Loucy (cell line): ENCODE results near the gene IRAK1.

ENCODE experiments used
- H2AFZ ChIP-seq: fragments of 200-600 bp; sonication (generic); 2 replicates; pipeline ENCODE4 v1.6.0; 2016; ENCODE audit warnings: antibody characterized with exemption, mild to moderate bottlenecking, low read length, moderate library complexity
- H3F3A ChIP-seq: fragments of 200-600 bp; 2 replicates; pipeline ENCODE4 v1.6.0; 2016; ENCODE audit warnings: antibody characterized with exemption, low read depth, mild to moderate bottlenecking
- H3K27me3 ChIP-seq: fragments of 200-600 bp; sonication (generic); 2 replicates; pipeline ENCODE4 v1.6.1; 2014; ENCODE audit warnings: low read length, mild to moderate bottlenecking; ENCODE audit not compliant: insufficient read depth, poor library complexity, severe bottlenecking
- H3K36me3 ChIP-seq: fragments of 200-600 bp; sonication (generic); 2 replicates; pipeline ENCODE4 v1.6.1; 2016; ENCODE audit warnings: low read length; ENCODE audit not compliant: insufficient read depth
- H3K4me1 ChIP-seq: fragments of 200-600 bp; sonication (generic); 2 replicates; pipeline ENCODE4 v1.5.1; 2014; ENCODE audit warnings: low read length, mild to moderate bottlenecking; ENCODE audit not compliant: insufficient read depth, poor library complexity, severe bottlenecking
- H3K4me2 ChIP-seq: fragments of 200-600 bp; sonication (generic); 2 replicates; pipeline ENCODE4 v1.6.0; 2014; ENCODE audit warnings: antibody characterized with exemption, low read length, low read depth, mild to moderate bottlenecking; ENCODE audit not compliant: poor library complexity, severe bottlenecking
- H3K4me3 ChIP-seq: fragments of 200-600 bp; sonication (generic); 2 replicates; pipeline ENCODE4 v1.5.1; 2014; ENCODE audit warnings: low read length, mild to moderate bottlenecking, mixed read lengths; ENCODE audit not compliant: poor library complexity, severe bottlenecking
- H3K79me2 ChIP-seq: fragments of 200-600 bp; sonication (generic); 2 replicates; pipeline ENCODE4 v1.6.1; 2014; ENCODE audit warnings: low read length; ENCODE audit not compliant: insufficient read depth
- H3K9ac ChIP-seq: fragments of 200-600 bp; sonication (generic); 2 replicates; pipeline ENCODE4 v1.6.0; 2014; ENCODE audit warnings: mild to moderate bottlenecking, low read depth, low read length, moderate library complexity; ENCODE audit not compliant: poor library complexity, severe bottlenecking
- H3K9me2 ChIP-seq: fragments of 200-600 bp; sonication (generic); replicated peaks from 2 replicates; pipeline ENCODE4 v1.6.1; 2016; ENCODE audit warnings: low read depth, low read length, mixed read lengths
- H3K9me3 ChIP-seq: fragments of 200-600 bp; sonication (generic); 2 replicates; pipeline ENCODE4 v1.6.1; 2014; ENCODE audit warnings: mild to moderate bottlenecking, antibody characterized with exemption, low read length, low read depth; ENCODE audit not compliant: insufficient read depth
- H4K20me1 ChIP-seq: fragments of 200-600 bp; sonication (generic); 2 replicates; pipeline ENCODE4 v1.6.0; 2014; ENCODE audit warnings: antibody characterized with exemption, low read length, mild to moderate bottlenecking; ENCODE audit not compliant: insufficient read depth, poor library complexity, severe bottlenecking
- EZH2phosphoT487 ChIP-seq: fragments of 200-600 bp; IDR thresholded peaks from 2 replicates; pipeline ENCODE4 v1.6.1; 2018; ENCODE audit warnings: antibody characterized with exemption, mild to moderate bottlenecking, moderate library complexity, borderline replicate concordance
- TF ChIP-seq, protein P1 (sequence below): fragments of 200-600 bp; sonication (generic); conservative IDR thresholded peaks from 2 replicates; pipeline ENCODE4 v1.5.1; 2014; ENCODE audit warnings: mild to moderate bottlenecking, antibody characterized with exemption, low read length

The IRAK1 gene

DNA sequence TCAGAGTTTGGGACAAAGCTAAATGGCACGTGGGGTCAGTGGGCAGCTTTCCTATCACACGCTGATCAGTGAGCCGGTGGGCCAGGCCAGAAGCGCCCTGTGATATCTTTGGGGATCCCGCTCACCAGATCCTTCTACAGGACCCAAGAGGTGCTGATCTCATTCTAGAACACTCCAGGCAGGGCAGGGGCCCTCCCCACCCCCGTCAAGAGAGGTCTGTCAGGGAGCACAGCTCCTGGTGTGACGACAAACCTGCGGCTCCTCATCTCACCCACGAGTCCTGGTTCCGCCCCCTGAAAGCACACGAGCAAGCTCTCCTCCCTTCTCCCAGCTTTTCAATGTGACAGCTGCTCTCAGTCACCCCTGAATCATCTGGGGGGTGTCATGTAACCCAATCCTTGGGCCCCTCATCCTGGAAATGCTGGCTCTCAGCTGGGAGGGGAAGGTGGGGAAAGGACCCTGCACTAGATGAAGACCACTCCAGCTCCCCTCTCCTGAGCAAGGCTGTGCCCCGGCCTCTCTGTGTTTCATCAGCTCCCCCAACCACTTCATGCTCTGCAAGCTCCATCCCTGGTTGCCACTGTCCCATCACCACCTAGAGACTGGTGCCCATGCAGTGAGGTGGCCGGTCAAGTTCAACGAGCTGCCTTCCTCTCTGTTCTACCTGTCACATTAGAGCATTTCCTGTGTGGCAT, 52.7 kb downstream of the IRAK1 start:
- no peaks in the 10 kb centered on the region for H3K9me2 ChIP-seq
- H4K20me1 ChIP-seq: peaks cover 70% of the 10 kb centered on the region
- no peak overlapping the region for H2AFZ ChIP-seq
- peaks cover 6% of the 10 kb centered on the region for H3K27me3 ChIP-seq
- H3F3A ChIP-seq: peaks cover 5% of the 10 kb centered on the region; the same call in 1 of the 2 replicates
- H3K4me2 ChIP-seq: peak overlapping the region; percentile 97
- H3K4me3 ChIP-seq: peak overlapping the region; percentile 96
- H3K36me3 ChIP-seq: peaks cover 26% of the 10 kb centered on the region; the same call in 1 of the 2 replicates
- peak overlapping the region; percentile 100 for H3K9ac ChIP-seq
- TF ChIP-seq EZH2phosphoT487: no peak
- TF ChIP-seq, protein P1, sequence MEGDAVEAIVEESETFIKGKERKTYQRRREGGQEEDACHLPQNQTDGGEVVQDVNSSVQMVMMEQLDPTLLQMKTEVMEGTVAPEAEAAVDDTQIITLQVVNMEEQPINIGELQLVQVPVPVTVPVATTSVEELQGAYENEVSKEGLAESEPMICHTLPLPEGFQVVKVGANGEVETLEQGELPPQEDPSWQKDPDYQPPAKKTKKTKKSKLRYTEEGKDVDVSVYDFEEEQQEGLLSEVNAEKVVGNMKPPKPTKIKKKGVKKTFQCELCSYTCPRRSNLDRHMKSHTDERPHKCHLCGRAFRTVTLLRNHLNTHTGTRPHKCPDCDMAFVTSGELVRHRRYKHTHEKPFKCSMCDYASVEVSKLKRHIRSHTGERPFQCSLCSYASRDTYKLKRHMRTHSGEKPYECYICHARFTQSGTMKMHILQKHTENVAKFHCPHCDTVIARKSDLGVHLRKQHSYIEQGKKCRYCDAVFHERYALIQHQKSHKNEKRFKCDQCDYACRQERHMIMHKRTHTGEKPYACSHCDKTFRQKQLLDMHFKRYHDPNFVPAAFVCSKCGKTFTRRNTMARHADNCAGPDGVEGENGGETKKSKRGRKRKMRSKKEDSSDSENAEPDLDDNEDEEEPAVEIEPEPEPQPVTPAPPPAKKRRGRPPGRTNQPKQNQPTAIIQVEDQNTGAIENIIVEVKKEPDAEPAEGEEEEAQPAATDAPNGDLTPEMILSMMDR: no peak
- peaks cover 92% of the 10 kb centered on the region for H3K79me2 ChIP-seq
- H3K4me1 ChIP-seq: peaks cover 12% of the 10 kb centered on the region
- H3K9me3 ChIP-seq: no peaks in the 10 kb centered on the region

DNA sequence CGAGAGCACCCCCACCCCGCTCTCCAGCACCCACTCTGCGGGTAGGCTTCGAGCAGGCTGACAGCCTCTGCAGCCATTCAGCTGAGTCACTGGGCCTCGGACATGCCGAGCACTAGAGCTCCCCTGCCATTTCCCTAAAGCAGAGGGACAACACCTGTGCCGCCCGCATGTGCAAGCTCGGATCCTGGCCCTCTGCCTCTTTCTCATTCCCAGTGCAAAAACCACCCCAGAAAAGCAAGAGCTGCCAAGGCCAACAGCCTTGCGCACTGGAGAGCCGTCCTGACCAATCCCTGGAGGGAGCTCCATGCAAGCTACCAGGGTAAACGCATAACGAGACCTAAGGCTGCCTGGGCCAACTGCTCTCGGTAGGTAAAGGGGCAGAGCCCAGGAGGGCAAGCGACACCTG, 53.4 kb downstream of the IRAK1 start:
- Histone ChIP-seq H3K9me2 (no peaks in the 10 kb centered on the region), H3K9ac (peak overlapping the region; percentile 100), H4K20me1 (peaks cover 72% of the 10 kb centered on the region), H3F3A (peaks cover 5% of the 10 kb centered on the region; the same call in 1 of the 2 replicates), H3K9me3 (no peaks in the 10 kb centered on the region), H3K27me3 (peaks cover 6% of the 10 kb centered on the region), H2AFZ (no peak overlapping the region), H3K4me2 (peak overlapping the region; percentile 97), H3K36me3 (peaks cover 33% of the 10 kb centered on the region; the same call in 1 of the 2 replicates), H3K4me1 (peaks cover 12% of the 10 kb centered on the region), H3K79me2 (peaks cover 97% of the 10 kb centered on the region), H3K4me3 (peak overlapping the region; percentile 96)
- no peak for TF ChIP-seq EZH2phosphoT487
- TF ChIP-seq, protein P1: no peak

DNA sequence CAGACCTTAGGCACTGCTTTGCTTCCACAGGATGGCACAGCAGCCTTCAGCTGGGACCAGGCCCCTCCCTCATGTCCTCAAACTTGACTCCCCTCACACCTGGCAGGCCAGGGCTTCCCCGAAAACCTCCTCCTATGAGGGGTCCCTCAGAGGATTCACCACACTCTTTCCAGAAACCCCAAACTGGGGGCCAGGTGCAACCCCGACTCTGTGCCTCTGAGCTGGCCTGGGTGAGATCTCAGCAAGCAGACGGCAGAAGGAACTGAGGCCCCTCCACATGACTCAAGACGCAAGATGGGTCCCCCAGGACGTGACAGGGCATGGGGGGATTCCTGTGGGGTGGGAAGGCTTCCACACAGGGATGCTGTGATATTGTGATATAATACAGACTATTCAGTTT, 54.3 kb downstream of the IRAK1 start:
- H3K9me2 ChIP-seq: no peaks in the 10 kb centered on the region
- H3K27me3 ChIP-seq: peaks cover 6% of the 10 kb centered on the region
- no peaks in the 10 kb centered on the region for H3F3A ChIP-seq
- peak overlapping the region; percentile 96 for H3K4me3 ChIP-seq
- H3K36me3 ChIP-seq: peaks cover 42% of the 10 kb centered on the region; the same call in 1 of the 2 replicates
- H2AFZ ChIP-seq: no peak overlapping the region
- peaks cover 12% of the 10 kb centered on the region for H3K4me1 ChIP-seq
- no peak overlapping the region for H3K9ac ChIP-seq
- H3K79me2 ChIP-seq: peaks cover 94% of the 10 kb centered on the region
- TF ChIP-seq EZH2phosphoT487: no peak
- TF ChIP-seq, protein P1: no peak
- peaks cover 72% of the 10 kb centered on the region for H4K20me1 ChIP-seq
- no peaks in the 10 kb centered on the region for H3K9me3 ChIP-seq
- H3K4me2 ChIP-seq: peak overlapping the region; percentile 97
